NCI-H2171 treated with DMSO at 0.1 percent for 48 hours (cell line): ENCODE results near the gene ARFRP1.
"Not testable (repeated sequence)": the region's sequence is repeated elsewhere in the genome, so short reads cannot be mapped to it uniquely, and the experiment has no call there.

Experiments used
- DNase-seq: peaks from one replicate; lab custom pipeline; 2025; lab: John Stamatoyannopoulos, UW

The ARFRP1 gene

DNA sequence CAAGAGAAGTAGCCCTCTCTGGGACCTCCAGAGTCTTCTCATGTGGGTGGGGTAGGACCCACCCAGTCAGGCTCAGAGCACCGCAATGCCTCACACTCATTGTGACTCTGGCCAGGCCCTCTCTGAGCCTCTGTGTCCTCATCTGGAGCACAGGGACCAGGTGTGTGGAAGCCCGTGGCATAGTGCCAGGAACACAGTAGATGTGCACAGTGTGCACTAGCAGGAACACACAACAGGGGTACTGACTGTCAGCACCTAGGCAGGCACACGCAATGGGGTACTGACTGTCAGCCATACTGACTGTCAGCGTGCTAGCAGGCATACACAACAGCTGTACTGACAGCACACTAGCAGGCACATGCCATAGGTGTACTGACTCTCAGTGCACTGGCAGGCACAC is 52.5 kb downstream of the ARFRP1 start:
- DNase-seq: no peak

DNA sequence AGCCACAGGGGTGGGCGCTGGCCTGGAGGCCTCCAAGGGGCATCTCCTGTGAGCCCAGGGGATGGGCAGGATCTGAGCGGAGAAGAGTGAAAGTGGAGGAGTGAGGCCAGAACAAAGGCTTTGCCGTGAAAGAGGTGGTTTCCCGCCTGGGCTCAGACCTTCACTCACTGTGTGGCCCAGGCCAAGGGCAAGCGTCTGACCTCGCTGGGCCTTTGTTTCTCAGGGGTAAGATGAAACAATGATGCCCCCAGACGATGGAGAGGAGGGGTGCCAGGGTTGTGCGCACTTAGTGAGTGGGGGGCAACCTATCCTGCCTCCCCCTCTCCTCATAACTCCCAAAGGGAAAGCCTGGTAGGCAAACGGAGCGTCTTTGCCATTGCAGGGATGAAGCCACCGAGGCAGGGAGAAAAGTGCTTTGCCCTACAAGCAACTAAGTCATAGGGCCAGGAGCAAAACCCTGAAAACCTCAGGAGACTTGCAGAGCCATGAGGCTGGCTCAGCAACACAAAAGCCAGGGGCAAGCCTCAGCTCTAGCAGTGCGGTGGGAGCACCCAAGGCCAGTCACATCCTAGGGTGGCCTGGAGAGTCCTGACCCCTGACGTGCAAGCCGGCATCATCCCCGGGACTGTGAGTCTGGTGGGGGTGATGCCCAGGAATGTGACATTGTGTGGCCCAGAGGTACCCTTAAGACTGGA is 53.7 kb downstream of the ARFRP1 start:
- peak; percentile 43 for DNase-seq

DNA sequence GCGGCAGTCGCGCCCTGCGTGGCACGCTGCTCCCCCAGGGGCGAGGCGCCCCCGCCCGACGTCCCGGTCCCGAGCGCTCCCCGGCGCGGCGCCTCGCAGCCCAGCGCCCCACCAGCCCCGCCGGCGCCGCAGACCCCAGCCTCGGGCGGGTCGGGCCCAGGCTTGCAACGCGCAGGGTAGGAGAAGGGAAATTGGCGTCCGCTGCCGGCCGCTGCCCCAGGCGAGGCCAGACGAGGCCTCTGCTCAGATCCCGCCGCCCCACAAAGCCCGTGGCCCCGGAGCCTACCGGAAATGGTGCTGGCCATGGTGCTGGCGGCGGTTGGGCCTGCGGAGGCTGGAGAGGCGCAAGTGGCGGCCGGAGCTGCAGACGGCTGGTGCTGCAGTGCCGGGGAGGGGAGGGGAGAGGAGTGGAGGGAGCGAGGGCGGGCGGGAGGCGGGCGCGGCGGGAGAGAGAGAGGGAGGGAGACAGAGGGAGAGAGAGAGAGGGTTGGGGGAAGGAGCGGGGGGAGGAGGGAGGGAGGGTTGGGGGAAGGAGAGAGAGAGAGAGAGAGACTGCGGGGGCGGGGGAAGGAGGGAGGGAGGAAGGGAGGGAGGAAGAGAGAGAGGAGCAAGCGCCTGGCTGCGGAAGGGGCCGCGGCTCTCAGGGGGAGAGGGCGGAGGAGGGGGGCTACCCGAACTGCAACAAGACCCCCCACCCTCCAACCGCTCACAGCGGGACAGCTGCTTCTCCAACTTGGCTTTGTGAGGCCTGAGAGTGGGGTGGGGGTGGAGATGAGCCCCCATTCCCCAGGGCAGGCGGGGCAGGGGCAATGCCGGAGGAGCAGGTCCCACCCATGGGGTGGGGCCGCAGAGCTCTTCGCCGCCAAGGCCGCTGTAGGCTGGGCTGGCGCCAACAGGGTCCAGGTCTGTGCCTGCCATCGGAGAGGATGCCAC is 54.5 kb downstream of the ARFRP1 start, which contains the start of gene STMN3:
TSS of gene STMN3 (minus strand) at position 384 of the 933 bp plus-strand sequence. CDS start at position 305, 79 bp downstream.
- peak; percentile 98 for DNase-seq

DNA sequence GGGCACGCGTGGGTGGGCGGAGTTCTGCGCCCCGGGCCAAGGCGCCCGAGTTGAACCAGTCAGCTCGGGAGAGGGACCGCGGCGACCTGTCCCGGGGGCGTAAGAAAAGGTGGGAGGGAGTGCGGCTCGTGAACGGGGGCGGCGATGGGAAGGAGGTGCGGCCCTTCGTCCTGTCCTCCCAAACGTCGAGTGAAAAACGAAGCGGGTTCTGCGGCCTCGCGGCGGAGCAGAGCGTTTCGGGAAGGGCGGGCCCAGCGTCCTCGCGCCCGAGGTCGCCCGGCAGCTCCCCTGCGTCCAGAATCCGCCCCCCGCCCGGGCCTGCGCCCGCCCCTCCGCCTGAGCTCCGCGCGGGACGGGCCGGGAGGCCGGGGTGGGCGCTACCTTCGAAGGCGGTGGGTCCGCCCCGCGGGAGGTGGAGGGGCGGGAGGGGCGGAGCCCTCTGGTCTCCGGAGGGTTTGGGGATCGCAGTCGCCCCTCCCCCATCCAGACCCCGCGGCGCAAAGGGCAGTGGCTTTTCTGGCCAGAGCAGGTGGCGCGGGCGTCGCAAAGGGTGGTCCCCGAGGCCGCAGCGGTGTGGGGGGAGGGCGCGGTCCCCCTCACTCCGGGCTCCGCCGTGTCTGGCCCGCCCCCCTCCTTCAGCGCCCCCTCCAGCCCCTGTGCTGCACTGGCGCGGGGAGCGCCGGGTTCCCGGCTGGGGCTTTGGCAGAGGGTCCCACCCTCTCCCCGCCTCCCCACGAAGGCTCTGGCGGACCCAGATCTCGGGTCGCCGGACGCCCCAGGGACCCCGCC is 55.4 kb downstream of the ARFRP1 start:
- DNase-seq: peak; percentile 43

DNA sequence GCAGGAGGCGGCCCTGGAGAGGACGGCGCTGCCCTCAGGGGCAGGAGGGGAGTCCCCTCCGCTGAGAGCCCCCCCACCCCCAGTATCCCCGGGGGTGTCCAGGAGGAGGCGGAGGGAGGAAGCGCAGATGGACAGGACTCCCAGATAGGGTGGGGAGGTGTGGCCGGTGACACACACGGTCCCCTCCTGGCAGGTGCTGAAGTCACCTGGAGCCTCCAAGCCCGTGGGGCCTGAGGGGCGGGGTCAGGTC is 55.9 kb downstream of the ARFRP1 start:
- DNase-seq: no peak

DNA sequence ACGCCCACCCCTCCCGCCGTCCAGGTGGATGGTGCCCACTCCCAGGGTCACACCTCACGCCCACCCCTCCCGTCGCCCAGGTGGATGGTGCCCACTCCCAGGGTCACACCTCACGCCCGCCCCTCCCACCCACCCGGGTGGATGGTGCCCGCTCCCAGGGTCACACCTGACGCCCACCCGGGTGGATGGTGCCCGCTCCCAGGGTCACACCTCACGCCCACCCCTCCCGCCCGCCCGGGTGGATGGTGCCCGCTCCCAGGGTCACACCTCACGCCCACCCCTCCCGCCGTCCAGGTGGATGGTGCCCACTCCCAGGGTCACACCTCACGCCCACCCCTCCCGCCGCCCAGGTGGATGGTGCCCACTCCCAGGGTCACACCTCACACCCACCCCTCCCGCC is 57.3 kb downstream of the ARFRP1 start:
- not testable (repeated sequence) for DNase-seq

DNA sequence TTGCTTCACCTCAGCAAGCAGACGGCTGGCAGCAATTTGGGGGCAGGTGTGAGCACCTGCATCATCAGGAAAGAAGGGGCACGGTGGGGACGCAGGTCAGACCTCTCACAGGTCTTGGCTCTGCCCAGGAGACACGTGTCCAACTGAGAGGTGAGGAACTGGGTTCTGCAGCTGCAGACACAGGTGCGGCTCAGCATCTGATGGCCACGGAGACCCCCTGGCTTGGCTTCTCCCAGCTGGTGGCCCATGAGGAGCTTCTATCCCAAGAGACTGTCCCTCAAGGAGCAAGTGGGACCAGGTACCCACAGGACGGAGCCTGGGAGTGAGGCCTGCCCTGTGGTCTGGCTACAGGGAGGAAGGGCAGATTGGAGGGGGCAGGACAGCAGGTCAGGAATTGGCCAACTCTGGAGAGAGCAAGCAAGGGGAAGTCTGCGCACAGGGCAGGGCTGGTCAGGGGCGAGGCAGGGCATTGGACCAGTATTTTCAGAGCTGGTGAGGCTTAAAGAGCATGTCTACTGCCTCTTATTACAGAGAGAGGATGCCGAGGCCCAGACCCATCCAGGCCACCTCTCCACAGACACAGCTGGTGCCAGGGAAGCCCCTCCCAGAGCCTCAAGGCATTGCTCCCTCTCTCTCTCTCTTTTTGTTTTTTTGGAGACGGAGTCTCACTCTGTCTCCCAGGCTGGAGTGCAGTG is 58.7 kb downstream of the ARFRP1 start:
- no peak for DNase-seq
